Stimulated activated CD8-positive, alpha-beta memory T cell treated with anti-CD3 and anti-CD28 coated beads, Interleukin-2, amount 100 ng/mL, for 48 hours (primary cell): Measurements from ENCODE around the gene CTBP2.

Experiments used
- DNase-seq, 2 donors: peaks; one replicate each; pipeline ENCODE4 v3.0.0-alpha.2; 2020; ENCODE audit warnings: low read depth in 2 of 2

Gene CTBP2

DNA sequence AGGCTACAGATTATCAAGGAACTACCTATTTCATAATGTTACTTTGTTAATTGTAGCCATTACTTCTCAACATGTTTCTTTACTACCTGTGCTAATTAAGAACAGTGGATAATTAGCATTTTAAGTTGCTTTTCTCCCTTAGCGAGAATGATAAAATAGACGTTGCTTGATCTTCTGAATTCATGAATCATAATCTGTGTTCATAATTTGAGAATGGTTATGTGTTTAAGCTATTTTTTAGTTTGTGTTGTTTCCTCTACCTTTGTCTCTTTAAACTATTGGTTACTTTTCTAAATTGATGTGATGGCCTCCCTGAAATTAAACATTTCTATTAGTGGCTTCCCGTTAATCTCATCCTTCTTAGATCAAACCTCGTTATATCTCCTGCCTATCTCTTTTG lies 218.5 kb downstream of the CTBP2 start, which contains the start of gene ZRANB1:
TSS of gene ZRANB1 (plus strand) at position 301 of the 400 bp plus-strand sequence. CDS start 371 bp downstream, outside the sequence.
- no peak for DNase-seq

DNA sequence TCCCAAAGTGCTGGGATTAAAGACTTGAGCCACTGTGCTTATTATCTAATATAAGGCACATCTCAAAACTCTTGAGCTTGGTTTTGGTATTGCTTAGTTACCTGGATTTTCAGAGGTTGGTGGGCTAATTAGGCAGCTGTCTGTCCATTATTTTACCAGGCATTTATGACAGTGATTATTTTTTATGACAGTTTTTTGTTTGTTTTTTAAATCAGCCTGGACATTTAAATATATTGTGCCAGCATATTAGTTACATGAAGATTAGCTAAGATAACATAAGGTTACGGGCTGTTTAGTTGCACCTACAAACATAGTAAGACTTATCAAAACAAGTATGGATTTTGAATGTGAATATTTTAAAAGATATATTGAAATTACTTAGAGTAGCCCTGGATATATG lies 221.1 kb downstream of the CTBP2 start:
- DNase-seq, result no peak

DNA sequence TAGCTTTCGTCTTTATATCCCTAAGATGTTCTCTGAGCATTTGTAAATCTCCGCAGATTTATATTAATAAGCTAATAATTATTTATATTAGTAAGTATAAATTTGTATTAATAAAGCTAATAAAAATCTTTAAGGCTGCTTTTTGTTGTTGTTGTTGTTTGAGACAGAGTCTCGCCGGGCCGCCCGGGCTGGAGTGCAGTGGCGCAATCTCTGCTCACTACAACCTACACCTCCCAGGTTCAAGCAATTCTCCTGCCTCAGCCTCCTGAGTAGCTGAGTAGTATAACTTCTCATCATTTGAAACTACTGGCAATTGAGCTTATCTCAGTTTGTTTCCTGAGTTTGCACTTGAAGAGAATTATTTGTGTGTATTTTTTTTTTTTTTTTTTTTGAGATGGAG lies 223.6 kb downstream of the CTBP2 start:
- no peak for DNase-seq

DNA sequence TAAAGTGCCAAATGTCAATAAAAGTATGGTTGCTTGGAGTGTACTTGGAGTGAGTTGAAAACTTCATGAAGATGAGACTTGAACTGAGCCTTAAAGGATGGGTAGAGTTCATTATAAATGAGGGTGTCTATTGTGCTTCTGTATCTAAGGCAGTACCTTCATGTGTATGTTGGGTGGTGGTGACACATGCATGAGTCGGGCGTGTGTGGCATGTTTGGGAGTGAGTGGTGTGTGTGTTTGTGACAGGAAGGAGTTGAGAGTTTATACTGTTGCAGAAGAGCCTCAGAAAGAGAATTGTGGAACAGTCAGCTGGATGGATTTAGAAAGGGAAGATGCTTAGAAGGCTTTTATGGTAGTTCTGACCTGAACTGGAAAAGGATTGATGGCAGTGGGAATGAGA lies 224.4 kb downstream of the CTBP2 start:
- peak in 1 of 2 donors; percentile 17 for DNase-seq
